H9 (cell line): ENCODE data around the gene C19orf47. TPM values are rescaled to one million over a fixed set of nuclear protein-coding genes. Genes with fewer than 3 reads are reported as not detected.

Source experiments
- DNase-seq: peaks from one replicate; pipeline ENCODE4 v3.0.0-alpha.2; 2017
- H2AFZ ChIP-seq: one replicate; pipeline ENCODE4 v1.6.1; 2013; ENCODE audit warnings: mild to moderate bottlenecking, low read length, control low read depth, moderate library complexity
- H2AK5ac ChIP-seq: 2 replicates; pipeline ENCODE4 v1.6.1; 2013; ENCODE audit warnings: low read length, control low read depth, mixed read lengths; ENCODE audit not compliant: insufficient read length
- H2BK120ac ChIP-seq: one replicate; pipeline ENCODE4 v1.6.1; 2013; ENCODE audit warnings: low read depth, mild to moderate bottlenecking, low read length, control low read depth, inconsistent platforms; ENCODE audit not compliant: poor library complexity, severe bottlenecking
- H2BK12ac ChIP-seq: 2 replicates; pipeline ENCODE4 v1.6.1; 2013; ENCODE audit warnings: low read length, control low read depth, mixed read lengths, low read depth; ENCODE audit not compliant: insufficient read length
- H2BK15ac ChIP-seq: 2 replicates; pipeline ENCODE4 v1.6.1; 2013; ENCODE audit warnings: low read depth, low read length, control low read depth
- H2BK20ac ChIP-seq: one replicate; pipeline ENCODE4 v1.6.1; 2013; ENCODE audit warnings: low read depth, mild to moderate bottlenecking, low read length, control low read depth, inconsistent platforms; ENCODE audit not compliant: poor library complexity, severe bottlenecking
- H2BK5ac ChIP-seq: 2 replicates; pipeline ENCODE4 v1.6.1; 2013; ENCODE audit warnings: low read length, control low read depth, mixed read lengths; ENCODE audit not compliant: insufficient read length
- H3K14ac ChIP-seq: 2 replicates; pipeline ENCODE4 v1.6.1; 2013; ENCODE audit warnings: low read length, control low read depth; ENCODE audit not compliant: insufficient read depth
- H3K18ac ChIP-seq: 2 replicates; pipeline ENCODE4 v1.6.1; 2013; ENCODE audit warnings: low read depth, mild to moderate bottlenecking, mixed read lengths, low read length, control low read depth; ENCODE audit not compliant: insufficient read length
- H3K23ac ChIP-seq: 2 replicates; pipeline ENCODE4 v1.6.1; 2013; ENCODE audit warnings: low read length, control low read depth, mixed read lengths, low read depth; ENCODE audit not compliant: insufficient read length
- H3K23me2 ChIP-seq: 2 replicates; pipeline ENCODE4 v1.6.1; 2013; ENCODE audit warnings: low read depth, mild to moderate bottlenecking, mixed read lengths, low read length, control low read depth; ENCODE audit not compliant: insufficient read length, poor library complexity, severe bottlenecking
- H3K27ac ChIP-seq: 2 replicates; pipeline ENCODE4 v1.5.1; 2013; ENCODE audit warnings: low read length, control low read depth, mixed read lengths, low read depth; ENCODE audit not compliant: insufficient read length
- H3K27me3 ChIP-seq: 2 replicates; pipeline ENCODE4 v1.6.1; 2013; ENCODE audit warnings: low read length, control low read depth, inconsistent platforms; ENCODE audit not compliant: insufficient read depth
- H3K4ac ChIP-seq: 2 replicates; pipeline ENCODE4 v1.6.1; 2013; ENCODE audit warnings: low read depth, mild to moderate bottlenecking, control low read depth, inconsistent platforms, low read length, moderate library complexity
- H3K4me1 ChIP-seq: 2 replicates; pipeline ENCODE4 v1.6.1; 2013; ENCODE audit warnings: low read length, control low read depth, inconsistent platforms; ENCODE audit not compliant: insufficient read depth
- H3K4me2 ChIP-seq: 2 replicates; pipeline ENCODE4 v1.6.1; 2013; ENCODE audit warnings: low read length, control low read depth, mixed read lengths; ENCODE audit not compliant: insufficient read length, insufficient read depth
- H3K56ac ChIP-seq: 2 replicates; pipeline ENCODE4 v1.6.1; 2013; ENCODE audit warnings: low read depth, mild to moderate bottlenecking, mixed read lengths, low read length, control low read depth; ENCODE audit not compliant: insufficient read length
- H3K79me1 ChIP-seq: 2 replicates; pipeline ENCODE4 v1.6.1; 2013; ENCODE audit warnings: low read depth, mild to moderate bottlenecking, moderate library complexity, low read length, control low read depth, inconsistent platforms; ENCODE audit not compliant: insufficient read depth, poor library complexity, severe bottlenecking
- H3K79me2 ChIP-seq: 2 replicates; pipeline ENCODE4 v1.6.1; 2013; ENCODE audit warnings: low read length, control low read depth, inconsistent platforms; ENCODE audit not compliant: insufficient read depth
- H3K9ac ChIP-seq: 2 replicates; pipeline ENCODE4 v1.6.1; 2013; ENCODE audit warnings: low read length, control low read depth, mixed read lengths; ENCODE audit not compliant: insufficient read length; ENCODE audit errors: extremely low read depth
- H3K9me3 ChIP-seq: one replicate; pipeline ENCODE4 v1.6.1; 2013; ENCODE audit warnings: low read depth, low read length, inconsistent platforms; ENCODE audit not compliant: control insufficient read depth
- H3T11ph ChIP-seq: one replicate; pipeline ENCODE4 v1.6.1; 2013; ENCODE audit warnings: mild to moderate bottlenecking, low read length, control low read depth, inconsistent platforms
- H4K20me1 ChIP-seq: one replicate; pipeline ENCODE4 v1.6.1; 2013; ENCODE audit not compliant: control insufficient read depth, insufficient read length, insufficient read depth
- H4K5ac ChIP-seq: 2 replicates; pipeline ENCODE4 v1.6.1; 2013; ENCODE audit warnings: low read depth, mild to moderate bottlenecking, mixed read lengths, low read length, control low read depth; ENCODE audit not compliant: insufficient read length
- H4K8ac ChIP-seq: replicated peaks from 2 replicates; pipeline ENCODE4 v1.6.1; 2013; ENCODE audit warnings: low read length, control low read depth, mixed read lengths, low read depth; ENCODE audit not compliant: insufficient read length
- H4K91ac ChIP-seq: 2 replicates; pipeline ENCODE4 v1.6.1; 2013; ENCODE audit warnings: low read depth, mild to moderate bottlenecking, moderate library complexity, mixed read lengths, low read length, control low read depth; ENCODE audit not compliant: insufficient read length
- H3K27ac Mint-ChIP-seq, 3 experiments: 2 replicates in 2 of 3; 3 replicates in 1 of 3; pipeline ENCODE4 v1.8.0; 2020 to 2021; ENCODE audit warnings: mixed read lengths in 3 of 3, mild to moderate bottlenecking in 1 of 3, moderate library complexity in 1 of 3
- H3K27me3 Mint-ChIP-seq: 2 replicates; pipeline ENCODE4 v1.8.0; 2021; ENCODE audit warnings: low read depth, mild to moderate bottlenecking, moderate library complexity, mixed read lengths
- H3K36me3 Mint-ChIP-seq, 3 experiments: 2 replicates in 2 of 3; 3 replicates in 1 of 3; pipeline ENCODE4 v1.8.0; 2020 to 2021; ENCODE audit warnings: low read depth in 3 of 3, mixed read lengths in 3 of 3; ENCODE audit not compliant: insufficient read depth in 1 of 3
- H3K4me1 Mint-ChIP-seq, 2 experiments: 2 replicates each; pipeline ENCODE4 v1.8.0; 2020; ENCODE audit warnings: mixed read lengths in 2 of 2
- H3K4me3 Mint-ChIP-seq, 2 experiments: 2 replicates in 1 of 2; 3 replicates in 1 of 2; pipeline ENCODE4 v1.8.0; 2020 to 2021; ENCODE audit warnings: mild to moderate bottlenecking in 2 of 2, mixed read lengths in 2 of 2, moderate library complexity in 1 of 2
- H3K9me3 Mint-ChIP-seq, 2 experiments: 2 replicates in 1 of 2; 3 replicates in 1 of 2; pipeline ENCODE4 v1.8.0; 2020; ENCODE audit warnings: mild to moderate bottlenecking in 2 of 2, mixed read lengths in 2 of 2, moderate library complexity in 1 of 2
- CTCF ChIP-seq: fragments of 200-600 bp; sonication (generic); conservative IDR thresholded peaks from 3 replicates; pipeline ENCODE4 v1.8.0; 2021; ENCODE audit warnings: antibody characterized with exemption, mild to moderate bottlenecking
- WGBS: extraction: QIAGEN DNeasy Blood & Tissue Kit; methylation state at CpG from one replicate; pipeline ENCODE4 v1.1.7; 2013; ENCODE audit warnings: missing lambda C conversion rate, low lambda C conversion rate, mixed read lengths; ENCODE audit not compliant: insufficient read length; ENCODE audit errors: extremely low coverage; 5-methylcytosine and 5-hydroxymethylcytosine counted together
- total RNA-seq: library from RNA; stranded (reverse); gene quantifications from 2 replicates; pipeline ENCODE4 v1.2.1, GENCODE V29; 2021

Gene C19orf47
- total RNA-seq, 1 experiment from 2014 or later, result 19.4 TPM

GRCh38 chr19:40280608-40281221 lies 67.5 kb downstream of the C19orf47 start:
- H3K27ac Mint-ChIP-seq, result peak overlapping the region; percentile 20 to 93 (median 93); a peak in 5 of 7 replicates
- peak; percentile 61 for DNase-seq
- WGBS, result no CpG with 5 or more reads among the region's 10 CpGs

More at GRCh38 chr19:40280608-40281221, 67.5 kb downstream of the C19orf47 start:
- Mint-ChIP-seq H3K9me3 (no peaks in the 10 kb centered on the region; a peak in 1 of 5 replicates), H3K36me3 (peaks cover 0 to 2% (median 0%) of the 10 kb centered on the region in 3 experiments; a peak in 1 of 7 replicates), H3K27me3 (no peaks in the 10 kb centered on the region), H3K4me3 (no peak overlapping the region), H3K4me1 (peaks cover 27 to 36% of the 10 kb centered on the region in 2 experiments)
- no peak overlapping the region for H2BK120ac ChIP-seq
- H2BK5ac ChIP-seq, result peak overlapping the region; percentile 56
- no peak for TF ChIP-seq CTCF
- no peaks in the 10 kb centered on the region; the same call in 1 of the 2 replicates for H3K4me1 ChIP-seq
- H4K8ac ChIP-seq, result no peak overlapping the region
- H3K9ac ChIP-seq, result no peak overlapping the region
- H2AFZ ChIP-seq, result no peak overlapping the region
- H3K56ac ChIP-seq, result no peak overlapping the region
- no peak overlapping the region for H3K18ac ChIP-seq
- peaks cover 17% of the 10 kb centered on the region for H3K79me2 ChIP-seq
- H3K14ac ChIP-seq, result peak overlapping the region; percentile 62; the same call in 1 of the 2 replicates
- no peak overlapping the region for H3T11ph ChIP-seq
- H2BK12ac ChIP-seq, result no peak overlapping the region
- no peaks in the 10 kb centered on the region for H4K20me1 ChIP-seq
- no peak overlapping the region for H3K4ac ChIP-seq
- H3K9me3 ChIP-seq, result no peaks in the 10 kb centered on the region
- H3K79me1 ChIP-seq, result peaks cover 5% of the 10 kb centered on the region
- no peaks in the 10 kb centered on the region for H3K27me3 ChIP-seq
- no peak overlapping the region for H3K27ac ChIP-seq
- H3K4me2 ChIP-seq, result no peak overlapping the region
- no peak overlapping the region for H2AK5ac ChIP-seq
- no peak overlapping the region for H4K5ac ChIP-seq
- peaks cover 7% of the 10 kb centered on the region for H3K23me2 ChIP-seq
- no peak overlapping the region for H2BK20ac ChIP-seq
- H4K91ac ChIP-seq, result no peak overlapping the region
- no peak overlapping the region for H3K23ac ChIP-seq
- no peak overlapping the region for H2BK15ac ChIP-seq
